Mucosa of stomach (tissue), 1 donor: ENCODE results near the gene SLC35F1.
"Not testable (repeated sequence)": the region's sequence is repeated elsewhere in the genome, so short reads cannot be mapped to it uniquely, and the experiment has no call there.

ENCODE experiments used
- H3K27me3 ChIP-seq: one replicate; pipeline ENCODE4 v1.7.0; 2013; ENCODE audit warnings: mild to moderate bottlenecking, low read length; ENCODE audit not compliant: control insufficient read depth, insufficient read depth
- H3K36me3 ChIP-seq: one replicate; pipeline ENCODE4 v1.7.0; 2013; ENCODE audit warnings: low read length; ENCODE audit not compliant: control insufficient read depth, insufficient read depth
- H3K4me1 ChIP-seq: one replicate; pipeline ENCODE4 v1.7.0; 2013; ENCODE audit warnings: mild to moderate bottlenecking, low read length; ENCODE audit not compliant: control insufficient read depth, insufficient read depth
- H3K4me3 ChIP-seq: one replicate; pipeline ENCODE4 v1.7.0; 2013; ENCODE audit warnings: low read length
- H3K9ac ChIP-seq: one replicate; pipeline ENCODE4 v1.7.0; 2013; ENCODE audit warnings: mild to moderate bottlenecking, low read length, moderate library complexity
- H3K9me3 ChIP-seq: one replicate; pipeline ENCODE4 v1.7.0; 2013; ENCODE audit warnings: mild to moderate bottlenecking, low read length, moderate library complexity; ENCODE audit not compliant: control insufficient read depth
- donor health status: Pancreatic carcinoma.

Gene SLC35F1

GRCh38 chr6:117906958-117907600 lies at the start of gene SLC35F1:
SLC35F1 (plus strand) TSS chr6:117907264.
- Histone ChIP-seq H3K27me3 (peaks cover 19% of the 10 kb centered on the region), H3K9me3 (no peaks in the 10 kb centered on the region), H3K9ac (no peak within 1 kb of the TSS), H3K36me3 (no peaks in the 10 kb centered on the region), H3K4me3 (no peak within 1 kb of the TSS), H3K4me1 (no peaks in the 10 kb centered on the region)

GRCh38 chr6:117858601-117859000 lies 48.5 kb upstream of the SLC35F1 start:
- H3K36me3 ChIP-seq, H3K9ac ChIP-seq, H3K4me3 ChIP-seq, H3K27me3 ChIP-seq, H3K4me1 ChIP-seq, H3K9me3 ChIP-seq: not testable (repeated sequence)

DNA sequence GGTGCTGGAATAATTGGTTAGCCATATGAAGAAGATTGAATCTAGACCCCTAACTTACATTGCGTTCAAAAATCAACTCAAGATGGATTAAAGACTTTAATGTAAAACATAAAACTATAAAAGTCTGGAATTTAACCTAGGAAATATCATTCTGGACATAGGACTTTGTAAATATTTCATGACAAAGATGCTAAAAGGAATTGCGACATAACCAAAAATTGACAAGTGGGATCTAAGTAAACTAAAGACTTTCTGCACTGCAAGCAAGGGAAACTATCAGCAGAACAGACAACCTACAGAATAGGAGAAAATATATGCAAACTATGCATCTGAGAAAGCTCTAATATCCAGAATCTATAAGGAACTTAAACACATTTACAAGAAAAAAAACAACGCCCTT lies 45.5 kb upstream of the SLC35F1 start:
- Histone ChIP-seq H3K4me3 (no peak overlapping the region), H3K4me1 (no peaks in the 10 kb centered on the region), H3K36me3 (no peaks in the 10 kb centered on the region), H3K9ac (no peak overlapping the region), H3K9me3 (no peaks in the 10 kb centered on the region), H3K27me3 (no peaks in the 10 kb centered on the region)

GRCh38 chr6:117866561-117866960 lies 40.5 kb upstream of the SLC35F1 start:
- H3K4me1 ChIP-seq: no peaks in the 10 kb centered on the region

GRCh38 chr6:117870486-117871242 lies 36.4 kb upstream of the SLC35F1 start:
- no peaks in the 10 kb centered on the region for H3K4me1 ChIP-seq
- H3K9me3 ChIP-seq: no peaks in the 10 kb centered on the region
- no peak overlapping the region for H3K4me3 ChIP-seq
- no peaks in the 10 kb centered on the region for H3K36me3 ChIP-seq
- no peak overlapping the region for H3K9ac ChIP-seq
- no peaks in the 10 kb centered on the region for H3K27me3 ChIP-seq

More at GRCh38 chr6:117866561-117866960, 40.5 kb upstream of the SLC35F1 start:
- Histone ChIP-seq H3K9me3 (no peaks in the 10 kb centered on the region), H3K36me3 (no peaks in the 10 kb centered on the region), H3K9ac (no peak overlapping the region), H3K4me3 (no peak overlapping the region), H3K27me3 (no peaks in the 10 kb centered on the region)

DNA sequence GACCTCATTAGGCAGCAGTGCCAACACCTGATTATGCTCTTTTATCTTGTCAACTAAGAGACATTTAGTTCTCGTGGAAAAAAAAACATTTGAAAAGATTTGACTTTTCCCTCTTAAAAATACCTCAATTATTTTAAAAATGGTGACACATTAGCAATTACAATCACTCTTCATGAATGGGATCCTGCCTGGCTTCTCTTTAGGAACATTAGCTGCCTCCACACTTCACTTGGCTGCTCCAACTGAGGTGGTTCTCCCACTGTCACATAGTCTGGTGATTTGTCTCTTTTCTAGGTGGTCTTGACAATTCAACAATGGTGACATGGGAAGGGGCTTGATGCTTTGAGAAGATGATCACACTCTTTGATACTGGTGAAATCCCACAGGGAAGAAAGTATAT lies 26.2 kb upstream of the SLC35F1 start:
- no peak overlapping the region for H3K9ac ChIP-seq
- H3K9me3 ChIP-seq: no peaks in the 10 kb centered on the region
- H3K36me3 ChIP-seq: no peaks in the 10 kb centered on the region
- H3K4me3 ChIP-seq: no peak overlapping the region
- H3K4me1 ChIP-seq: no peaks in the 10 kb centered on the region
- no peaks in the 10 kb centered on the region for H3K27me3 ChIP-seq

DNA sequence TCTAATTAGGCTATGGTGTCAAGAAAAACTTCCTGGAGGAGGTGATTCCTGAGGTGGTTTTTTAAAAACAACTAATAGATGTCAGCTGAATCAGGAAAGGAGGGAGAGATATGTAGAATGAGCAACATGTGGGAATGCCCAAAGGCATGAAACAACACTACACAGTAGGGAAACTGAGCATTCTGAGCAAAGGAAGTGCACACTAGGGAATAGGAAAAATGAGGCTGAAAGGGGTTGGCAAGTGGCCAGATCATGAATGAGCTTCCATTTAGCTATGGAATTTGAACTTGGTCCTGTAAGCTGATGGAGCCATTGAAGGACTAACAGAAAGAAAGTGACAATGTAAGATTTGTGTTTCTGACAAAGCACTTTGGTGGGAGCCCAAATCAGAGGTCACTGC lies 16.9 kb upstream of the SLC35F1 start:
- H3K4me1 ChIP-seq: no peaks in the 10 kb centered on the region
- no peak overlapping the region for H3K4me3 ChIP-seq
- H3K27me3 ChIP-seq: no peaks in the 10 kb centered on the region
- no peaks in the 10 kb centered on the region for H3K9me3 ChIP-seq
- H3K9ac ChIP-seq: no peak overlapping the region
- H3K36me3 ChIP-seq: no peaks in the 10 kb centered on the region

- H3K4me3 ChIP-seq: no peak overlapping the region
- H3K9me3 ChIP-seq: no peaks in the 10 kb centered on the region
- no peaks in the 10 kb centered on the region for H3K36me3 ChIP-seq
- no peak overlapping the region for H3K9ac ChIP-seq
- peaks cover 19% of the 10 kb centered on the region for H3K27me3 ChIP-seq
- no peaks in the 10 kb centered on the region for H3K4me1 ChIP-seq
These were observed 532 bp upstream of the SLC35F1 start for GRCh38 chr6:117906507-117906957.

DNA sequence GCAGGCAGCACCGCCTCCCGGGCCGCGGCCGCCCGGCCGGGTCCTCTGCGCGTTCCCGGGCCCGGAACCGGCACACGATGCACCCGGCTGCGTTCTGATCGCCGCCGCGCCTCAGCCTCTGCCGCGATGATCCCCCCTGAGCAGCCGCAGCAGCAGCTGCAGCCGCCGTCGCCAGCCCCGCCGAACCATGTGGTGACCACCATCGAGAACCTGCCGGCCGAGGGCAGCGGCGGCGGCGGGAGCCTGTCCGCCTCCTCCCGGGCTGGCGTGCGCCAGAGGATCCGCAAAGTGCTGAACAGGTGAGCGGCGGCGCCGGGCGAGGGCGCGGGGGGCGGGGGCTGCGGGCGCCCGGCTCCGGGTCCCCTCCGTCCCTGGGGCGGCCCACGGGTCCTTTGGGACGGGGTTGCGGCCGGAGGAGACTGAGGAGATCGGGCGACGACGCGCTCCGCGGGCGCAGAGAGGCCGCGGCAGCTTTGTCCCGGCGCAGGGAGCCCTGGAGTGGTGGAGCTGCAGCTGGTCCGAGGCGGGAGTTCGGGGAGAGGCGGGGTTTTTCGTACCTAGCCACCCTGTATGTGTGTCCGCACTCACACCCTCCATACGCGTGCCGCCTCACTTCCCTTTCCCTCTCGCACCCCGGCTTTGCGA lies 659 bp downstream of the SLC35F1 start:
- no peak overlapping the region for H3K4me3 ChIP-seq
- no peaks in the 10 kb centered on the region for H3K4me1 ChIP-seq
- H3K36me3 ChIP-seq: no peaks in the 10 kb centered on the region
- H3K9me3 ChIP-seq: no peaks in the 10 kb centered on the region
- H3K9ac ChIP-seq: no peak overlapping the region
- peaks cover 19% of the 10 kb centered on the region for H3K27me3 ChIP-seq

DNA sequence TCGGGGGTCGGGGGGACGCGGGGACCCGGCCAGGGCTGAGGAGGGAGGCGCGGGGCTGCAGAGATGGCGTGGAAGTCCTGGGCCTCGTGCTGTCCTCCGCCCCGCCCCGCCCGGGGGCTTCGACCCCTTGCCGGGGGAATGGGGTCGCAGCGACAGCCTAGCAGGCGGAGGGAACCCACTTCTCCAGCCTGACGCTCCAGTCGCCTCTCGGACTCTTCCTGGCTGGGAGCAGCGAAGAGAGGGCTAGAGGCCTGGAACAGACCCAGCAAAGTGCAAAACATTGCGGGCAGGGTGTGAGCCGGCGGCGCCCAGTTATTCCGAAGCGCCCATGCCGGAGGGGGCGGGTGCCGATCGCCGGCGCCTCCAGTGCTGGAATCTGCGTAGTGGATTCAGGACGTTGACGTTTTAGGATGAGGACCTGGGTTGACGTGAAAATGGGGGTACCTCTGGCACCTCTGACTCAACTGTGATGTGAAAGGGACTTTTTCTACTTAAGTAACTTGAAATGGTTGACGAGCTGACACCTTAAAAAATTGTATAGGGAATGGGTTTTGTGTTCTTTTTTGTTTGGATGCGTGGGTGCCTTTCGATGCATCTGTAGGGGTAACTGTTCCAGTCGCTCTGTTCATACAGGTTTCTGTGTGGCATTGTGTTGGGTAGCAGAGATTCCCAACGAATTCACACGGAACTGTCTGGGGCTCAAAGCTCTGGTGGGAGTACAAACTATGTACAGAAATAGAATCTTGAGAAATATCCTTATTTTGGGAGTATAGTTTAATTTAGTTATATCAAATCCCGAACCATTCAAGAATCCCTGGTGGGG lies 1.4 kb downstream of the SLC35F1 start:
- Histone ChIP-seq H3K9ac (no peak overlapping the region), H3K4me1 (no peaks in the 10 kb centered on the region), H3K9me3 (no peaks in the 10 kb centered on the region), H3K27me3 (peaks cover 19% of the 10 kb centered on the region), H3K36me3 (no peaks in the 10 kb centered on the region), H3K4me3 (no peak overlapping the region)

- Histone ChIP-seq H3K4me3 (no peak overlapping the region), H3K36me3 (no peaks in the 10 kb centered on the region), H3K9ac (no peak overlapping the region), H3K27me3 (peaks cover 19% of the 10 kb centered on the region), H3K4me1 (no peaks in the 10 kb centered on the region), H3K9me3 (no peaks in the 10 kb centered on the region)
These were observed 2.6 kb downstream of the SLC35F1 start for GRCh38 chr6:117909638-117910037.
